Panc1 (cell line): ENCODE measurements around the gene RASSF7. TPM values are rescaled to one million over a fixed set of nuclear protein-coding genes. Genes with fewer than 3 reads are reported as not detected.

Experiments used
- ATAC-seq: fragments of 200-7000 bp; cut with Tn5 transposase; 2 replicates; pipeline ENCODE4 v1.9.1; 2020; ENCODE audit warnings: mild to moderate bottlenecking, moderate library complexity
- BruUV-seq: library from RNA; stranded (reverse); fragments of 400-500 nt; replicated peaks from 2 replicates; lab custom pipeline; 2021; lab: Mats Ljungman, UMichigan
- CTCF ChIA-PET: fragments of 300-600 bp; sonication (Branson Sonifier 250); formaldehyde crosslinking; loops from one replicate; lab custom pipeline; 2022; ENCODE audit warnings: antibody characterized with exemption; lab: Charles Lee
- POLR2A ChIA-PET: fragments of 300-600 bp; sonication (Branson Sonifier 250); formaldehyde crosslinking; loops from one replicate; lab custom pipeline; 2022; ENCODE audit warnings: antibody characterized with exemption; lab: Charles Lee
- DNase-seq: peaks from one replicate; pipeline ENCODE4 v3.0.0-alpha.2; 2010; ENCODE audit warnings: low read depth, low spot score
- H3K27ac ChIP-seq: 2 replicates; pipeline ENCODE4 v1.5.1; 2011; ENCODE audit warnings: mild to moderate bottlenecking, low read length, inconsistent platforms
- H3K27me3 ChIP-seq: fragments of 200-500 bp; sonication (Bioruptor generic); 2 replicates; pipeline ENCODE4 v1.6.0; 2014; ENCODE audit warnings: low read length, inconsistent platforms; ENCODE audit not compliant: control insufficient read depth, insufficient read depth
- H3K36me3 ChIP-seq: fragments of 200-500 bp; sonication (Bioruptor generic); 2 replicates; pipeline ENCODE4 v1.5.1; 2014; ENCODE audit warnings: inconsistent platforms, mild to moderate bottlenecking, low read length, moderate library complexity; ENCODE audit not compliant: control insufficient read depth, insufficient read depth
- H3K4me1 ChIP-seq: 2 replicates; pipeline ENCODE4 v1.5.1; 2011; ENCODE audit warnings: inconsistent platforms, mild to moderate bottlenecking, low read length, moderate library complexity; ENCODE audit not compliant: control insufficient read depth, insufficient read depth
- H3K4me3 ChIP-seq, 2 experiments: 2 replicates each; pipeline ENCODE4 v1.5.1; 2011 to 2012; ENCODE audit warnings: low read depth in 2 of 2, low read length in 2 of 2, mild to moderate bottlenecking in 2 of 2, inconsistent platforms in 1 of 2, moderate library complexity in 1 of 2
- H3K9me3 ChIP-seq: fragments of 200-500 bp; sonication (Bioruptor generic); 2 replicates; pipeline ENCODE4 v1.5.1; 2014; ENCODE audit warnings: low read depth, mild to moderate bottlenecking, inconsistent platforms, low read length, moderate library complexity; ENCODE audit not compliant: control insufficient read depth, insufficient read depth
- POLR2AphosphoS5 ChIP-seq: IDR thresholded peaks from 2 replicates; pipeline ENCODE4 v1.6.1; 2012; ENCODE audit warnings: mild to moderate bottlenecking, low read depth, low read length, moderate library complexity
- SIN3A ChIP-seq: IDR thresholded peaks from 2 replicates; pipeline ENCODE4 v1.6.1; 2012; ENCODE audit warnings: low read depth, mild to moderate bottlenecking, low read length, moderate library complexity, borderline replicate concordance; ENCODE audit not compliant: insufficient read depth
- TCF7L2 ChIP-seq: IDR thresholded peaks from 2 replicates; pipeline ENCODE4 v1.6.1; 2011; ENCODE audit warnings: mild to moderate bottlenecking, low read depth, low read length, inconsistent platforms
- in situ Hi-C: cut with HindIII; loops from 2 replicates; pipeline ENCODE4 v1.10.0; 2016; ENCODE audit warnings: low sequenced_read_pairs, low pct_unique_long_range_greater_than_20kb
- intact Hi-C: fragments of 100-400 bp; cut with micrococcal nuclease; formaldehyde crosslinking; loops from one replicate; pipeline ENCODE4 v1.10.0; 2022; ENCODE audit not compliant: unreplicated experiment
- total RNA-seq: library from RNA; stranded (reverse); gene quantifications from one replicate; pipeline ENCODE4 v1.2.1, GENCODE V29; 2021; ENCODE audit not compliant: unreplicated experiment
- TF ChIP-seq, protein P1 (sequence below), 2 experiments: IDR thresholded peaks; 2 replicates each; pipeline ENCODE4 v1.6.1; 2011 to 2012; ENCODE audit warnings: low read depth in 2 of 2, control low read depth in 1 of 2, low read length in 1 of 2, mild to moderate bottlenecking in 1 of 2, moderate library complexity in 1 of 2; ENCODE audit not compliant: insufficient read depth in 1 of 2
- TF ChIP-seq, protein P2 (sequence below): fragments of 450-650 bp; IDR thresholded peaks from 2 replicates; pipeline ENCODE4 v1.5.1; 2017; ENCODE audit warnings: mild to moderate bottlenecking

Gene RASSF7
- total RNA-seq, 1 experiment from 2014 or later, result 81.8 TPM

DNA sequence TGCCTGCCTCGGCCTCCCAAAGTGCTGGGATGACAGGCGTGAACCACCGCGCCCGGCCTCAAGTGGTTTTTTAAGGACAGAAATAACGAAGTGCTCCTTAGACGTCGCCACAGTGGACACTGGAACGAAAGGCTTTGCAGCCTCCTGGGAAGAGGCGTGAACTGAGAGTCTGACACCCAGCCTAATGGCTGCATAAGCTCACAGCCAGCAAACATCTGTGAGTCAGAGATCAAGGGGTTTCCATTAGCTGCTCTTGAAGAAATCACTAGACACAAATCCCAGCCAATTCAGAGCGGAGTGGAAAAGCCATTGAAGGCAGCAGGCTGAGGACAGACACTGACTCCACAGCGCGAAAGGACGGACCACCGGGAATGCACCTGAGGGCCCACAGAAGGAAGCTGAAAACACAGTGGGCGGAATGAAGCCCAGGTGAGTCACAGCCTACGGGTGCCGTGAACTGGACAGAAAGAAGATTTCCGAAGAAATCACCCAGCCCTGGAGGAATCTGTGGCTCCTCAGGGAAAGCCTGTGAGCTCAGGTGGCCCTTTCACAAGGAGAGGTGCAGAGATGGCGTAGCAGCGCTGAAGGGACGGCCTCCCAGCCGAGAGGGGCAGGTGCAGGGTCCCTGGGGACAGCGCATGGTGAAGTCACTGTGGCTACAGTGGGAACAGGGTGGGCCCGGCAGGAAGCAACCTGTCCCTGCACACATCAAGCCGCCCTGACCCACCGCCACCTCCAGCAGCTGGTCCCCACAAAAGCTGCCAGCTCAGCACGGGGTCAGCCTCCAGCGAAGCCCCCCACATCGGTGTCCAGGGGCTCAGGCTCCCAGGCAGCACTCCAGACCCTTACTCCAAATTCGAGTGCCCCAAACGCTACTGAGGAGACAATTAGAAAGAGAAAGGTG lies 11.8 kb upstream of the RASSF7 start:
- peak; percentile 9; the same call in 1 of the 2 replicates for ATAC-seq
- Histone ChIP-seq H3K4me3 (no peak overlapping the region), H3K4me1 (peaks cover 10% of the 10 kb centered on the region), H3K27me3 (no peaks in the 10 kb centered on the region), H3K36me3 (no peaks in the 10 kb centered on the region), H3K9me3 (no peaks in the 10 kb centered on the region), H3K27ac (no peak overlapping the region)
- BruUV-seq, result no TSS peak
- no peak for DNase-seq
- in situ Hi-C loops (no loop called here), intact Hi-C loops (no loop called here)
- ChIA-PET CTCF (interaction anchor here (0.6 kb wide), 1 partner anchor 19 kb away, joined by 10 read pairs; no protein-coding TSS in a partner anchor), POLR2A (no interaction called here)
- TF ChIP-seq, protein P1, sequence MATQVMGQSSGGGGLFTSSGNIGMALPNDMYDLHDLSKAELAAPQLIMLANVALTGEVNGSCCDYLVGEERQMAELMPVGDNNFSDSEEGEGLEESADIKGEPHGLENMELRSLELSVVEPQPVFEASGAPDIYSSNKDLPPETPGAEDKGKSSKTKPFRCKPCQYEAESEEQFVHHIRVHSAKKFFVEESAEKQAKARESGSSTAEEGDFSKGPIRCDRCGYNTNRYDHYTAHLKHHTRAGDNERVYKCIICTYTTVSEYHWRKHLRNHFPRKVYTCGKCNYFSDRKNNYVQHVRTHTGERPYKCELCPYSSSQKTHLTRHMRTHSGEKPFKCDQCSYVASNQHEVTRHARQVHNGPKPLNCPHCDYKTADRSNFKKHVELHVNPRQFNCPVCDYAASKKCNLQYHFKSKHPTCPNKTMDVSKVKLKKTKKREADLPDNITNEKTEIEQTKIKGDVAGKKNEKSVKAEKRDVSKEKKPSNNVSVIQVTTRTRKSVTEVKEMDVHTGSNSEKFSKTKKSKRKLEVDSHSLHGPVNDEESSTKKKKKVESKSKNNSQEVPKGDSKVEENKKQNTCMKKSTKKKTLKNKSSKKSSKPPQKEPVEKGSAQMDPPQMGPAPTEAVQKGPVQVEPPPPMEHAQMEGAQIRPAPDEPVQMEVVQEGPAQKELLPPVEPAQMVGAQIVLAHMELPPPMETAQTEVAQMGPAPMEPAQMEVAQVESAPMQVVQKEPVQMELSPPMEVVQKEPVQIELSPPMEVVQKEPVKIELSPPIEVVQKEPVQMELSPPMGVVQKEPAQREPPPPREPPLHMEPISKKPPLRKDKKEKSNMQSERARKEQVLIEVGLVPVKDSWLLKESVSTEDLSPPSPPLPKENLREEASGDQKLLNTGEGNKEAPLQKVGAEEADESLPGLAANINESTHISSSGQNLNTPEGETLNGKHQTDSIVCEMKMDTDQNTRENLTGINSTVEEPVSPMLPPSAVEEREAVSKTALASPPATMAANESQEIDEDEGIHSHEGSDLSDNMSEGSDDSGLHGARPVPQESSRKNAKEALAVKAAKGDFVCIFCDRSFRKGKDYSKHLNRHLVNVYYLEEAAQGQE (IDR thresholded peaks at IDR 0.05; ENCODE audit: insufficient read depth in 1 of 2, low read depth in 2 of 2, low read length in 1 of 2), result no peak
- TF ChIP-seq POLR2AphosphoS5 (no peak), TCF7L2 (no peak), SIN3A (no peak)
- TF ChIP-seq, protein P2, sequence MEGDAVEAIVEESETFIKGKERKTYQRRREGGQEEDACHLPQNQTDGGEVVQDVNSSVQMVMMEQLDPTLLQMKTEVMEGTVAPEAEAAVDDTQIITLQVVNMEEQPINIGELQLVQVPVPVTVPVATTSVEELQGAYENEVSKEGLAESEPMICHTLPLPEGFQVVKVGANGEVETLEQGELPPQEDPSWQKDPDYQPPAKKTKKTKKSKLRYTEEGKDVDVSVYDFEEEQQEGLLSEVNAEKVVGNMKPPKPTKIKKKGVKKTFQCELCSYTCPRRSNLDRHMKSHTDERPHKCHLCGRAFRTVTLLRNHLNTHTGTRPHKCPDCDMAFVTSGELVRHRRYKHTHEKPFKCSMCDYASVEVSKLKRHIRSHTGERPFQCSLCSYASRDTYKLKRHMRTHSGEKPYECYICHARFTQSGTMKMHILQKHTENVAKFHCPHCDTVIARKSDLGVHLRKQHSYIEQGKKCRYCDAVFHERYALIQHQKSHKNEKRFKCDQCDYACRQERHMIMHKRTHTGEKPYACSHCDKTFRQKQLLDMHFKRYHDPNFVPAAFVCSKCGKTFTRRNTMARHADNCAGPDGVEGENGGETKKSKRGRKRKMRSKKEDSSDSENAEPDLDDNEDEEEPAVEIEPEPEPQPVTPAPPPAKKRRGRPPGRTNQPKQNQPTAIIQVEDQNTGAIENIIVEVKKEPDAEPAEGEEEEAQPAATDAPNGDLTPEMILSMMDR, result no peak

DNA sequence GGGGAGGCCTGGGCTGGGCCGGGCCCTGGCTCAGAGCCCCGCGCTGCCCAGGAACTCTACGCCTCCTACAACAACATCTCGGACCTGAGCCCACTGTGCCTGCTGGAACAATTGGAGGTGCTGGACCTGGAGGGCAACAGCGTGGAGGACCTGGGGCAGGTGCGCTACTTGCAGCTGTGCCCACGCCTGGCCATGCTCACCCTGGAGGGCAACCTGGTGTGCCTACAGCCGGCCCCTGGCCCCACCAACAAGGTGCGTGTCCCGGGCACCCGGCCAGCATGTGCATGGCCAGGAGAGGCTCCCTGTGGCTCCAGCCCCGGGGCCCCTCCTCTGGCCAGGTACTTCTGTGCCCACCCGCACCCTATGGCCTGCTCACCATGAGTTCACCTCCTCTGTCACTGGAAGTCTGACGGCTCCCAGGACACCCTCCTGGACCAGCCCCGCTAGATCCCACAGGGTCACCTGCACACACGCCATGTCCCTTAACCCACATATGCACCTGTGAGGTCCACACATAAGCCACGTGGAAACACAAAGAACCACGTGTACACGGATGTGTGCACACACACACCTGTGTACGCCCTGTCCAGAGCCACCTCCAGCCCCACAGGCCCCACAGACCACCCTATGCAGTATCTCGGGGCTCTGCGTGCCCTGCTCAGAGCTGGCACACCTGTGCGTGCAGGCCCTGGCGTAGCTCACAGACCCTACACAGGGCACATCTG lies 10.6 kb upstream of the RASSF7 start:
- POLR2A ChIA-PET, result no interaction called here

More for the DNA sequence above, 10.6 kb upstream of the RASSF7 start:
- Histone ChIP-seq H3K4me1 (peaks cover 17% of the 10 kb centered on the region), H3K9me3 (no peaks in the 10 kb centered on the region), H3K27me3 (no peaks in the 10 kb centered on the region), H3K27ac (no peak overlapping the region), H3K36me3 (no peaks in the 10 kb centered on the region), H3K4me3 (no peak overlapping the region)
- no peak for ATAC-seq
- TF ChIP-seq SIN3A, result no peak
- TF ChIP-seq TCF7L2, result no peak
- TF ChIP-seq, protein P2, result no peak
- TF ChIP-seq, protein P1 (IDR thresholded peaks at IDR 0.05; ENCODE audit: insufficient read depth in 1 of 2, low read depth in 2 of 2, low read length in 1 of 2), result no peak
- no peak for TF ChIP-seq POLR2AphosphoS5
- intact Hi-C loops (loop anchor here (10.0 kb wide), 1 partner anchor 175 kb away; no protein-coding TSS in a partner anchor), in situ Hi-C loops (no loop called here)
- BruUV-seq, result no TSS peak
- CTCF ChIA-PET, result no interaction called here
- no peak for DNase-seq
